NT2/D1 (cell line): Measurements from ENCODE around the gene RIMS4.

Experiments
- DNase-seq: peaks from one replicate; pipeline ENCODE4 v3.0.0-alpha.2; 2011; ENCODE audit warnings: low read depth, low spot score
- H3K27me3 ChIP-seq: 2 replicates; pipeline ENCODE4 v1.6.0; 2011; ENCODE audit warnings: mild to moderate bottlenecking; ENCODE audit not compliant: insufficient read length, insufficient read depth
- H3K36me3 ChIP-seq: 2 replicates; pipeline ENCODE4 v1.6.1; 2011; ENCODE audit warnings: mild to moderate bottlenecking, low read length, mixed read lengths; ENCODE audit not compliant: insufficient read depth, insufficient read length
- H3K4me1 ChIP-seq: 2 replicates; pipeline ENCODE4 v1.5.1; 2011; ENCODE audit not compliant: insufficient read depth, insufficient read length
- H3K4me3 ChIP-seq: 2 replicates; pipeline ENCODE4 v1.5.1; 2011; ENCODE audit warnings: low read depth; ENCODE audit not compliant: insufficient read length
- H3K9ac ChIP-seq: 2 replicates; pipeline ENCODE4 v1.6.0; 2011; ENCODE audit warnings: low read depth; ENCODE audit not compliant: insufficient read length
- H3K9me3 ChIP-seq: 2 replicates; pipeline ENCODE4 v1.5.1; 2011; ENCODE audit warnings: mild to moderate bottlenecking, low read length; ENCODE audit not compliant: insufficient read depth
- SUZ12 ChIP-seq: IDR thresholded peaks from 2 replicates; pipeline ENCODE4 v1.6.1; 2011; ENCODE audit not compliant: insufficient read length, insufficient read depth; ENCODE audit errors: extremely low read depth
- YY1 ChIP-seq: IDR thresholded peaks from 2 replicates; pipeline ENCODE4 v1.6.1; 2011; ENCODE audit not compliant: insufficient read length, insufficient read depth
- ZNF274 ChIP-seq: IDR thresholded peaks from 2 replicates; pipeline ENCODE4 v1.6.1; 2011; ENCODE audit warnings: mild to moderate bottlenecking, low read depth, low read length

RIMS4 gene

DNA sequence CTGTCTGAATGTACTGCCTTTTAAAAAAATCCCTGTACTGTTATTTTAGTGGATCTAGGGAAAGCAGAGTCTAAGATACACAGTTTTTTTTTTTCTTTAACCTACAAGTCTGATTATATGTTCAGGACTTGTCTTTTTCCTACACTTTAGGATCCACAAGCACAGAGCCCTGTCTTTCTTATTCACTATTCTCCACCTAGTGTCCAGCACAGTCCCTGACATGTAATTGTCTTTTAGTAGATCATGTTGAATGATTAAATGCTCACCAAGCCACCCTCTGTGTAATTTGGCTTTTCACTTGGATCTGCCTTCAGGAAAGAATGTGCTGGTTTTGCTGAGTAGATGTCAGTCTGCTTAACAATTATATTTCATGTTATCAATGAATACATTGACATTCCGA is 39.4 kb upstream of the RIMS4 start:
- Histone ChIP-seq H3K9me3 (no peaks in the 10 kb centered on the region), H3K4me1 (no peaks in the 10 kb centered on the region), H3K4me3 (no peak overlapping the region), H3K36me3 (no peaks in the 10 kb centered on the region), H3K9ac (no peak overlapping the region), H3K27me3 (no peaks in the 10 kb centered on the region)
- no peak for DNase-seq
- TF ChIP-seq YY1 (no peak), ZNF274 (no peak), SUZ12 (no peak)

DNA sequence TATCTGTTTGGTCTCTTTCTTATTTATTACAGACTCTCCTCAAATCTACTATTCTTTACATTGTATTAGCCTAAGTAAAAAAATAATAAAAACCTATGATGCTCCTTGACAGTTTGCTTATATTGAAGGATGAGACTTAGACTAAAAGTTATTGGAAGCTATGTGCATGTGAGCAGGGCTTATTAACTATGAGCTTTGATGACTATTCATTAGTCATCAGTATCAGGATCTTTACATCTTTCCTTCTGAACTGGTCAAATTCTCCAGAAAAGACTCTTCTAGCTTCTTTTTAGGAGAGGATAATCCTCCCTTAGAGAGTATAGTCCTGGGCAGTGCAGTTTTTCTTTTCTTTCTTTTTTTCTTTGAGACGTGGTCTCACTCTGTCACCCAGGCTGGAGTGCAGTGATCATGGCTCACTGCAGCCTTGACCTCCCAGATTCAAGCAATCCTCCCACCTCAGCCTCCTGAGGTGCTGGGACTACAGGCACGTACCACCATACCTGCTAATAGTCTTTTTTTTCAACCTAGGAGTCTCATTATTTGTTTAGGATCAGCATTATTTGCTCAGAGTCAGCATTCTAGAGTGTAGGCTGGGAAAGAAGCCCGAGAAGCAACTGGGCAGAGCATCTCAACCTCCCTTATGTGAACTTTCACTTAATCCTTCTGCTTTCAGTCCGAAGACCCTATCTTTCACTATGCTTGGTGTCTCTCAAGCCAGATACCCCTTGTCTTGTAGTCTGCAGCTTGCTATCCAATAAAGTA is 38.1 kb upstream of the RIMS4 start:
- no peak for DNase-seq
- Histone ChIP-seq H3K36me3 (no peaks in the 10 kb centered on the region), H3K27me3 (no peaks in the 10 kb centered on the region), H3K4me1 (no peaks in the 10 kb centered on the region), H3K9me3 (no peaks in the 10 kb centered on the region), H3K4me3 (no peak overlapping the region), H3K9ac (no peak overlapping the region)
- no peak for TF ChIP-seq YY1
- no peak for TF ChIP-seq SUZ12
- TF ChIP-seq ZNF274 = no peak

DNA sequence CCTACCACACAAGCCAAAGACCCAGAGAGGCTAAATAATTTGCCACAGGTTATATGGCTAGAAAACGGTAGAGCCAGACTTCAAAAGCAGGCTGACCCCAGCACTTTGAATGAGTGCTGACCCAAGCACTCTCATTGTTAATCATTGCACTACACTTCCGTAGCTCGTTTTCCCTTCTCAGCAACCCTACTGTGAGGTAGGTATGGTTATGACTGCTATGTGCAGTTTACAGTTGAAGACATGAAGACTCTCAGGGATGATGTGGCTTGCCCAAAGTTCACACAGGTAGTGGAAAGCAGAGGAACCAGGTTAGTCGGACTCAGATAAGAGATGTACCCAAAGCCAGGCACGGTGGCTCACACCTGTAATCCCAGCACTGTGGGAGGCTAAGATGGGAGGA is 33.5 kb upstream of the RIMS4 start:
- Histone ChIP-seq H3K4me1 (no peaks in the 10 kb centered on the region), H3K4me3 (no peak overlapping the region), H3K9me3 (no peaks in the 10 kb centered on the region), H3K27me3 (no peaks in the 10 kb centered on the region), H3K9ac (no peak overlapping the region), H3K36me3 (no peaks in the 10 kb centered on the region)
- no peak for DNase-seq
- no peak for TF ChIP-seq YY1
- TF ChIP-seq ZNF274 = no peak
- TF ChIP-seq SUZ12 = no peak

DNA sequence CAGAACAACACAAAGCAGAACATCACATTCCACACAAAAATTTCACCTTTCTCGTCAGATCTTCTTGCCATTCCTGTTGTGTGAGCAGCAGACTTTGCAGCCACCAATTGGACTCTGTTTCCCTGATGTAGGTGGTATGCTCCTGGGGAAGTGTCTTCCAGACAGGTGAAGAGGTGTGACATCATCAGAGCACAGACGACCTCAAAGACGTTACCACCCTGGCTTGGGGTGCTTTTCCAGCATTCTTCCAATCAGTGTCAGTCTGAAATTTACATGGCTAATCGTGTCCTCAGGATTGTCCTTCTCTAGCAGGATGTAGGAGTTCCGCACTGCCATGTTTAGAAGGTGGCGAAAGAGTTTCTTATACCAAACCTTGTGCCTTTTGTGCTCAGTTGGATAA is 31.6 kb upstream of the RIMS4 start:
- H3K9ac ChIP-seq = no peak overlapping the region
- no peaks in the 10 kb centered on the region for H3K4me1 ChIP-seq
- no peak for DNase-seq
- no peaks in the 10 kb centered on the region for H3K9me3 ChIP-seq
- H3K4me3 ChIP-seq = no peak overlapping the region
- TF ChIP-seq YY1 (no peak), ZNF274 (no peak), SUZ12 (no peak)
- no peaks in the 10 kb centered on the region for H3K27me3 ChIP-seq
- H3K36me3 ChIP-seq = no peaks in the 10 kb centered on the region

DNA sequence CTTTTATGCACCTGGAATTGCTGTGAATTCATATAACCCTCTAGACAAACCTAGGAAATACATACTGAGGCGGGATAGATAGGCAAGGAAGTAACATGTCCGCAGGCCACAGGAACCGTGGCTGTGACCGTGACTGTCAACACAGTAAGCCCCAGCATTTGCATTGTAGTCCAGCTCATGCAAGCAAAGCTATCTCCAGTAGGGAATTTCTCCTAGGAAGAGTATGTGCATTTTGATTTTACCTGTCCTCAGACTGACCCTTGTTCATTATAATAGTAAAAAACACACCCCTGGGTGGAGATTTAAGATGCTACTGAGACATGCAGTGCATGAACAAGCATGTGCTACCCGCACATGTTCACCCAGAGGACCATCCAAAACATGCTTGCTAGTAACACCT is 30.5 kb upstream of the RIMS4 start:
- no peaks in the 10 kb centered on the region for H3K9me3 ChIP-seq
- H3K36me3 ChIP-seq = no peaks in the 10 kb centered on the region
- TF ChIP-seq YY1 (no peak), ZNF274 (no peak), SUZ12 (no peak)
- H3K27me3 ChIP-seq = no peaks in the 10 kb centered on the region
- H3K4me1 ChIP-seq = no peaks in the 10 kb centered on the region
- no peak overlapping the region for H3K4me3 ChIP-seq
- DNase-seq = no peak
- no peak overlapping the region for H3K9ac ChIP-seq

DNA sequence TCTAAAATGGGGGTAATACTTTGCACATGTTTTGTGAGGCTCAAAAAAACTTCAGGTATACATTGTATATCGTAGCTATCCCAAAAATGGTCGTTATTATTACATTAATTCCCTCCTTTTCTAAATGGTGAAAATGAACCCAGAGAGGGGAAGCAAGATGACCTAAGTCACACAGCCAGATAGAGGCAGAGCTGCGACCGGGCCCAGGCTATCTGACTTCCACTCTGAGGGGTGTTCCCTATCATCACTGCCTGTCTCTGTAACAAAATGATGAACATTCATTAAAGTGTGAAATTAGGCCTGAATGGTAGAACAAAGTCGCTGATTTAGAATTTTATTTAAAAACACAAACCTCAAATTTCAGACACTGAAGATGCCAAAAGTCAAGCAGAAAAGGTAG is 29.1 kb upstream of the RIMS4 start:
- no peak overlapping the region for H3K4me3 ChIP-seq
- H3K9ac ChIP-seq = no peak overlapping the region
- no peaks in the 10 kb centered on the region for H3K9me3 ChIP-seq
- H3K4me1 ChIP-seq = no peaks in the 10 kb centered on the region
- no peak for TF ChIP-seq ZNF274
- TF ChIP-seq YY1 = no peak
- no peak for TF ChIP-seq SUZ12
- H3K36me3 ChIP-seq = no peaks in the 10 kb centered on the region
- DNase-seq = no peak
- no peaks in the 10 kb centered on the region for H3K27me3 ChIP-seq

DNA sequence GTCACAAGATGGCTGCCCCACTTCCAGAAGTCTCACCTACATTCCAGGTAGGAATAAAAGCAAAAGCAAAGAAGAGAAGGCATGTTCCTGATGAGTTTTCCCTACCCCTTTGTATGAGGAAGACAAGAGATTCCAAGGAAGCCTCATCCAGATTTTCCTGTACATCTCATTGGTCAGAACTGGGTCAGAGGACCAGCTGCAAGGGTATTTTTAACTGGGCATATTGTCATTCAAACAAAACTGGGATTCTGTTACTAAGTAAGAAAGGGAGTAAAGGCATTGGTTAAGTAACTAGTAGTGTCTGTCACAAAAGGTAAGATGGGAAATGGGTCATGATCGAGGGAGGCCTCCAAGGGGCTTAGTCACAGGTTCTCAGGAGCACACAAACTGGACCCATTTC is 28.2 kb upstream of the RIMS4 start:
- no peak overlapping the region for H3K9ac ChIP-seq
- DNase-seq = no peak
- no peaks in the 10 kb centered on the region for H3K4me1 ChIP-seq
- H3K4me3 ChIP-seq = no peak overlapping the region
- TF ChIP-seq YY1 (no peak), ZNF274 (no peak), SUZ12 (no peak)
- H3K9me3 ChIP-seq = no peaks in the 10 kb centered on the region
- no peaks in the 10 kb centered on the region for H3K36me3 ChIP-seq
- no peaks in the 10 kb centered on the region for H3K27me3 ChIP-seq

DNA sequence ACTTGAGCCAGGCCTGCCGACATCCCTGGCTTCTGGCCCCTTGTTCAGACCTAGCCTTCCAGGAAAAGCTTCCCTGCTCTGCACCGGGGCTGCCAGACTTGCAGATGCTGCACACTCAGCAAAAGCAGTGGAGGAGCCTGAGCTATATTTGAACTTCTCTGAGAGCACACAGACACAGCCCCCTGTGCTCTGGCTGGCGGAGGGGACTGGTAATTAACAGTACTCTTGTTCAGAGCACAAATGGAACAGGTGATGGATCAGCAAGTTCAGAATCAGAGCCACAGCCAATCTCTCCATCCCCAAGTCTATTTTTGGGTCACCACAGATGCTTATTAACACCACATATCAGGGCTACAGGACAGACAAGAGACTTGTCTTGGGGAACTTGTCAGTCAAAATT is 27.6 kb upstream of the RIMS4 start:
- Histone ChIP-seq H3K4me1 (no peaks in the 10 kb centered on the region), H3K9ac (no peak overlapping the region), H3K36me3 (no peaks in the 10 kb centered on the region), H3K27me3 (no peaks in the 10 kb centered on the region), H3K4me3 (no peak overlapping the region), H3K9me3 (no peaks in the 10 kb centered on the region)
- DNase-seq = no peak
- TF ChIP-seq YY1 = no peak
- no peak for TF ChIP-seq SUZ12
- no peak for TF ChIP-seq ZNF274
